ENCODE data around the gene SIRT1.
"Not testable (repeated sequence)": the region's sequence is repeated elsewhere in the genome, so short reads cannot be mapped to it uniquely, and the experiment has no call there.

The SIRT1 gene

GRCh38 chr10:67943917-67944316 lies 59.5 kb downstream of the SIRT1 start:
- in situ Hi-C loops (cut with HindIII; ENCODE audit: low sequenced_read_pairs), result no loop called here

GRCh38 chr10:67955614-67956013 lies 71.2 kb downstream of the SIRT1 start:
- in situ Hi-C loops (cut with HindIII; ENCODE audit: low sequenced_read_pairs), result no loop called here

GRCh38 chr10:67959839-67960476 lies 75.5 kb downstream of the SIRT1 start:
- in situ Hi-C loops (cut with HindIII; ENCODE audit: low sequenced_read_pairs), result no loop called here

- in situ Hi-C loops (cut with HindIII; ENCODE audit: low sequenced_read_pairs), result no loop called here
These were observed 81.0 kb downstream of the SIRT1 start for GRCh38 chr10:67965456-67965855.

- in situ Hi-C loops (cut with HindIII; ENCODE audit: low sequenced_read_pairs), result not testable (repeated sequence)
These were observed 81.6 kb downstream of the SIRT1 start for GRCh38 chr10:67966035-67966434.

Data from DLD1 (cell line).